Measurements from ENCODE around the gene HOXD1.

Gene HOXD1

DNA sequence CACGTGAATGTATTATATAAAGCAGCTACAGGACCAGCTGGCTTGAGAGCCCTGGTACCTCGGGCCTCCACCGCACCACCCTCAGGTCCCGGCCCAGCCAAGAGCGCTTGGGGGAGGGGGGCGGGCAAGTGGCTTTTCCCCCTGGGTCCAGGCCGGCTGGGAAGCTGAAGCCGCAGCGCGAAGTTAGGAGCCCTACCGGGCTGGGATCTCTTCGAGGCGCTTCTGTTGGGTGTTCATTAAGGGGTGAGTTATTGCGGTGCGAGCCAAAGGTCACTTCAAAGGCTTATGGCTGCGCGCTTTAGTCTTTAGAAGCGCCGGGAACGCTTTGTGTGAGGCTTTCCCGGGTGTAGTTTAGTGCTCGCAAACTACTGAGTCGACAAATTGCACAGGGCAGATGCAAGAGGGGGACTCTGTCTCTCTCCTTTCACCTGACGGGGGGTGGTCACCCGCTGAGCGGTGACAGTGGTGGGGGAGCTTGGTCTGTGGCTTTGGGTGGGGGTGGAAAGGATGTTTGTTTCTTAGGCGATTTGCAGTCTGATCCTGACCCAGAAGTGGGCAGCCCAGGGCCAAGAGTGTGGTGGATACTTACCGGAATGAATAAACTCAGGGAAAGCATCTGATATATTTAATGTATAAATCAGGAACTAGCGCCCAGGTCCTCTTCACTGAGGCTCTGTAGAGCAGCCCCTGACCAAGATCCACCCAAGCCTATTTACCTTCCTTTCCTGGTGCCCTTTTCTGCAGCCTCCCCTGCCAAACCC lies 25.4 kb upstream of the HOXD1 start:
- H3K4me1 ChIP-seq (ENCODE audit: insufficient read depth, low read length) = peaks cover 19% of the 10 kb centered on the region
- H3K27me3 ChIP-seq (ENCODE audit: control insufficient read depth in 1 of 2, insufficient read depth in 2 of 2, low read length in 2 of 2) = peaks cover 4 to 40% of the 10 kb centered on the region in 2 donors
- no peak overlapping the region for H3K9ac ChIP-seq (ENCODE audit: low read length)
- no peaks in the 10 kb centered on the region for H3K36me3 ChIP-seq (ENCODE audit: insufficient read depth, low read length)
- H3K4me3 ChIP-seq (ENCODE audit: low read depth in 1 of 2, low read length in 2 of 2) = no peak overlapping the region
- no peak overlapping the region for H3K27ac ChIP-seq (ENCODE audit: low read depth, low read length)
- no peaks in the 10 kb centered on the region for H3K9me3 ChIP-seq (ENCODE audit: low read length)

DNA sequence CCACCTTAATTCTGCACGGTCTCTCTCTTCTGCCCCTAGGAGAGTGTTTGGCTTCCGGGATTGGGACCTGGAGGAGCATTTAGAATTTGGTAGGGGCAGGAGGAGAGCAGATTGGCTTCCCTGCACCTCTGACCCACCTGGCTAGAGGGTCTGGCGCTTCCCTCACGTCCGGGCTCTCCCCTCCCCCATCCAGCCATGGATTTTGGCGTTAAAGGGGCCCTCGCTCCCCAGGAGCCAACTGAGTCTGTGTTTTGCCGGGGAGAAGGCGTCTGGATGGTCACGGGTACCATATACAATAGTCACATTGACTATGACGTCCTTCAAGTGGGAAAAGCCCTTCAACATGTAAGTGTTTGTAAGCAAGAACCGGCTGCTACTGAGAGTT lies 24.8 kb upstream of the HOXD1 start:
- no peak overlapping the region for H3K27ac ChIP-seq (ENCODE audit: low read depth, low read length)
- peaks cover 0 to 40% of the 10 kb centered on the region in 2 donors for H3K27me3 ChIP-seq (ENCODE audit: control insufficient read depth in 1 of 2, insufficient read depth in 2 of 2, low read length in 2 of 2)

DNA sequence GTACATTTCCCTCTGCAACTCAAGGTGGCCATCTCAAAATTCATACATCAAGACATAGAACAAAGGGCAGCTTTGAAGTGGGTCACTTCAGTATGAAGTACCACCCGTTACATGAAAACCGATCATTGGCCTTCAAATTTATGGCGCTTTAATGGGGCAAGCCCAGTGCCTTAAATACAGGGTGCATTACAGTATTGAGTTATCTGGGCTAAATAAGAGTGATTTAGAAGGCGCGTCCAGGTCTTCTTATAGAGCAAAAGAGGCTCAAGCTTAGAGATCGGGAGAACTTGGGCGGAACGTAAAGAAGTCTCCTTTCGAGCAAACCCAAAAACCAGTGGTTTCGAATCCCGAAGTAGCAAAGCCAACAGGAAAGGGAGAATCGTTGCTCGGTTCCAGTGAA lies 24.3 kb upstream of the HOXD1 start:
- H3K4me1 ChIP-seq (ENCODE audit: insufficient read depth, low read length) = peaks cover 19% of the 10 kb centered on the region
- H3K9me3 ChIP-seq (ENCODE audit: low read length) = no peaks in the 10 kb centered on the region
- no peak overlapping the region for H3K27ac ChIP-seq (ENCODE audit: low read depth, low read length)
- H3K9ac ChIP-seq (ENCODE audit: low read length) = no peak overlapping the region
- peaks cover 0 to 40% of the 10 kb centered on the region in 2 donors for H3K27me3 ChIP-seq (ENCODE audit: control insufficient read depth in 1 of 2, insufficient read depth in 2 of 2, low read length in 2 of 2)
- H3K36me3 ChIP-seq (ENCODE audit: insufficient read depth, low read length) = no peaks in the 10 kb centered on the region
- H3K4me3 ChIP-seq (ENCODE audit: low read depth in 1 of 2, low read length in 2 of 2) = peak overlapping the region in 1 of 2 donors; percentile 12

More for the DNA sequence above, 24.8 kb upstream of the HOXD1 start:
- H3K4me1 ChIP-seq (ENCODE audit: insufficient read depth, low read length) = peaks cover 19% of the 10 kb centered on the region
- no peaks in the 10 kb centered on the region for H3K36me3 ChIP-seq (ENCODE audit: insufficient read depth, low read length)
- no peak overlapping the region for H3K4me3 ChIP-seq (ENCODE audit: low read depth in 1 of 2, low read length in 2 of 2)
- no peaks in the 10 kb centered on the region for H3K9me3 ChIP-seq (ENCODE audit: low read length)
- no peak overlapping the region for H3K9ac ChIP-seq (ENCODE audit: low read length)

DNA sequence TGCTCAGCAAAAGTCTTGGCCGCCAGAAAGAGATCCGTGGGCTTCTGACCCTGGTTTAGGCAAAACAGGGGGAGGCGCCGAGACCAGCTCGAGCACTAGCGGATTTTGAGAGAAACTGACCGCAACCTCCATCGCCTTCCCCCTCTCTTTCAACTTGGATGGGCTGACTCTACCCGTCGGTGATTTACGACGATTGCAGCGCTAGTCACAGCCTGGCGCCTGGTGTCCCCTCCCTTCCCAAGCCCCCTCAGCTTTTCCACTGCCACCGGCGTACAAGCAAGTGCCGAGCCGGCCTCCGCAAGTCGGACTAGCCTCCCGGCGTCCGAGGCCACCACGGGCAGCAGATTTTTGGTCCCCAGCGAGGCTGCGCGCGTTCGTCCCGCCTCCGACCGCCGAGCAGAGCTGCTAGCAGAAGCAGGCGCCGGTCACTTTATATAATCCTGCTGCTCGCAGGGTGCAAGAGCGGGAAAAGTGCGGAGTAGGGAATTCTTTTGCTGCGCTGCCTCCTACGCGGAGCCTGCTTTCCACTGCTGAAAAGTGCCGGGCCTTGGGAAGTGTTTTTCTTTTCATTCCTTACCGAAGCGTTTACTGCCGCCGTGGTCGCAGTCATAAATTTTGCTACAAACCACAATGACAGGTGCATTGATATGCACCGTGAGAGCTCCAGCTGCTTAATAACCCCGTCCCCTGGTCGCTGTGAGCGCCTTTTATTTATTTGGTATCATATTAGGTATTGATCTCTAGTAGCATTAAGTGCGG lies 23.7 kb upstream of the HOXD1 start:
- Histone ChIP-seq H3K27ac (ENCODE audit: low read depth, low read length) (no peak overlapping the region), H3K4me1 (ENCODE audit: insufficient read depth, low read length) (peaks cover 19% of the 10 kb centered on the region), H3K9ac (ENCODE audit: low read length) (no peak overlapping the region), H3K27me3 (ENCODE audit: control insufficient read depth in 1 of 2, insufficient read depth in 2 of 2, low read length in 2 of 2) (peaks cover 0 to 37% of the 10 kb centered on the region in 2 donors), H3K9me3 (ENCODE audit: low read length) (no peaks in the 10 kb centered on the region), H3K4me3 (ENCODE audit: low read depth in 1 of 2, low read length in 2 of 2) (peak overlapping the region in 1 of 2 donors; percentile 12), H3K36me3 (ENCODE audit: insufficient read depth, low read length) (no peaks in the 10 kb centered on the region)

DNA sequence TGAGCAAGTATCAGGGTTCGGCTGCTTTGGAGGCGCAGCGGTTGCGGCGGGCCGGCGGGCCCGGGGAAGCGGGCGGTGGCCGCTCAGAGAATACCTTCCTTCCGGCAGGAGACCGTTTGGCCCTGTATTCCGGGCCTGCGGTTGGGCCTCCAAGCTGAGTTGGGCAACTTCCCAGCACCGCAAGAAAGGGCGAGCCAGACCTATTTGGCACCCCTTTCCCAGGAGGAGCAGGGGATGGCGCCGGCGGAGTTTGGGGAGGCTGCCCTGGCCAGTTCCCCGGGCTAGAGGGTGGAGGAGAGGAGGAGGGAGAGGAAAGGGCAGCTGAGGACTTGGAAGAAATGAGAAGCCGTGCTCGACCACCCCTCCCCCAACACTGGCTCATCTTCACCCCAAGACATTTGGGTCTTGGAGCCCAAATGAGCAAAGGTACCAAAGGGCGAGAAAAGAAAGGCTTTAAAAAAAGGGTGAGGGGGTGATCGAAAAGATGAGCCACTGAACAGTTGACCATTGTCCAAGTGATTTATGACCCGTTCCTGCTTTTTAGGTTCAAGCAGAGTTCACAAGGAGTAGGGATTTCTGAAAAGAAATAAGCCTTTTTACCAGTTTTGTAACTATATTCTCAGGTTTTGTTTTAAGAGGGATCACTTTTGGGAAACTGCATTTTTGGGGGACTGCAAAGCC lies 23.0 kb upstream of the HOXD1 start:
- H3K9me3 ChIP-seq (ENCODE audit: low read length) = no peaks in the 10 kb centered on the region
- H3K27me3 ChIP-seq (ENCODE audit: control insufficient read depth in 1 of 2, insufficient read depth in 2 of 2, low read length in 2 of 2) = peaks cover 0 to 32% of the 10 kb centered on the region in 2 donors
- peak overlapping the region in 1 of 2 donors; percentile 12 for H3K4me3 ChIP-seq (ENCODE audit: low read depth in 1 of 2, low read length in 2 of 2)
- H3K27ac ChIP-seq (ENCODE audit: low read depth, low read length) = no peak overlapping the region
- no peak overlapping the region for H3K9ac ChIP-seq (ENCODE audit: low read length)
- no peaks in the 10 kb centered on the region for H3K36me3 ChIP-seq (ENCODE audit: insufficient read depth, low read length)
- H3K4me1 ChIP-seq (ENCODE audit: insufficient read depth, low read length) = peaks cover 18% of the 10 kb centered on the region

DNA sequence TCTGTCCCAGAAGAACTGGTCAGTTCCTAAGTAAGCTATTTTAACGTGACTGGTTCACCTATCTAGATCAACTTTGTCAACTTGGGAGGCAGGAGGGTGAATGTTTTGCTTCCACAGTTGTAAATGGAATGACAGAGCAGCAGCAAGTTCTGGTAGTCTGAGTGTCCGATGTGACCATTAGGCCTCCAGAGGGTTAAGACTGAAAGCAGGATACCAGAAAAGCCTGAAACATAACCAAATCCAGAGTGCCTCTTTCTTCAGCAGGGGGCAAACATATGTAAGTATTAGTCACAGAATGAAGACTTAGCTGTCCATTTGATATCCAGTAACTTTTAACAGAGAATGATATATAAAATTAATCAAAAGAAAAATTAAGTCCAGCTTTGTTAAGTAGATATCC lies 22.2 kb upstream of the HOXD1 start:
- no peak overlapping the region for H3K4me3 ChIP-seq (ENCODE audit: low read depth in 1 of 2, low read length in 2 of 2)
- H3K27me3 ChIP-seq (ENCODE audit: control insufficient read depth in 1 of 2, insufficient read depth in 2 of 2, low read length in 2 of 2) = peaks cover 0 to 33% of the 10 kb centered on the region in 2 donors
- peaks cover 11% of the 10 kb centered on the region for H3K4me1 ChIP-seq (ENCODE audit: insufficient read depth, low read length)
- H3K9ac ChIP-seq (ENCODE audit: low read length) = no peak overlapping the region
- H3K9me3 ChIP-seq (ENCODE audit: low read length) = no peaks in the 10 kb centered on the region
- H3K27ac ChIP-seq (ENCODE audit: low read depth, low read length) = no peak overlapping the region
- no peaks in the 10 kb centered on the region for H3K36me3 ChIP-seq (ENCODE audit: insufficient read depth, low read length)

DNA sequence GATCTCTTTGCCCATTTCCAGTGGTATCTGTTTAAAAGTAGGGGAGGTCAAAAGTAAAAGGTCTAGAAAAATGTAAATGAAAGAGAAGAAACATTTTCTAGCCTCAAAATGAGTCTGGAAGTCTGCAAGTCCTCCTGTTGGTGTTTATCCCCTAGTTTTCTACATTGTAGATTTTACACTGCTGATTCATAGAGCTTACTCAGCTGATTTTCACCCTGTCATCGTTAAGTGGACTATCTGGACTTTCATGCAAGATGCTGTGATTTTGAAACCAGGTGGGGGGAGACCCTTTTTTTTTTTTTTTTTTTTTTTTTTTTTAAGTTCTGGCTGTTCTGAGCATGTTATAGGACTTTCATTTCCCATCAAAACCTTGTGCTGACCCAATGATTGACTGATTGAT lies 21.1 kb upstream of the HOXD1 start:
- Histone ChIP-seq H3K36me3 (ENCODE audit: insufficient read depth, low read length) (no peaks in the 10 kb centered on the region), H3K27me3 (ENCODE audit: control insufficient read depth in 1 of 2, insufficient read depth in 2 of 2, low read length in 2 of 2) (peaks cover 0 to 38% of the 10 kb centered on the region in 2 donors), H3K4me3 (ENCODE audit: low read depth in 1 of 2, low read length in 2 of 2) (no peak overlapping the region), H3K9ac (ENCODE audit: low read length) (no peak overlapping the region), H3K9me3 (ENCODE audit: low read length) (no peaks in the 10 kb centered on the region), H3K4me1 (ENCODE audit: insufficient read depth, low read length) (peaks cover 6% of the 10 kb centered on the region), H3K27ac (ENCODE audit: low read depth, low read length) (no peak overlapping the region)

DNA sequence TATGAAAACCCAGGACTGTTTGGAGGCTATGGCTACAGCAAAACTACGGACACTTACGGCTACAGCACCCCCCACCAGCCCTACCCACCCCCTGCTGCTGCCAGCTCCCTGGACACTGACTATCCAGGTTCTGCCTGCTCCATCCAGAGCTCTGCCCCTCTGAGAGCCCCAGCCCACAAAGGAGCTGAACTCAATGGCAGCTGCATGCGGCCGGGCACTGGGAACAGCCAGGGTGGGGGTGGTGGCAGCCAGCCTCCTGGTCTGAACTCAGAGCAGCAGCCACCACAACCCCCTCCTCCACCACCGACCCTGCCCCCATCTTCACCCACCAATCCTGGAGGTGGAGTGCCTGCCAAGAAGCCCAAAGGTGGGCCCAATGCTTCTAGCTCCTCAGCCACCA lies 19.3 kb upstream of the HOXD1 start:
- H3K27me3 ChIP-seq (ENCODE audit: control insufficient read depth in 1 of 2, insufficient read depth in 2 of 2, low read length in 2 of 2) = peaks cover 0 to 32% of the 10 kb centered on the region in 2 donors

DNA sequence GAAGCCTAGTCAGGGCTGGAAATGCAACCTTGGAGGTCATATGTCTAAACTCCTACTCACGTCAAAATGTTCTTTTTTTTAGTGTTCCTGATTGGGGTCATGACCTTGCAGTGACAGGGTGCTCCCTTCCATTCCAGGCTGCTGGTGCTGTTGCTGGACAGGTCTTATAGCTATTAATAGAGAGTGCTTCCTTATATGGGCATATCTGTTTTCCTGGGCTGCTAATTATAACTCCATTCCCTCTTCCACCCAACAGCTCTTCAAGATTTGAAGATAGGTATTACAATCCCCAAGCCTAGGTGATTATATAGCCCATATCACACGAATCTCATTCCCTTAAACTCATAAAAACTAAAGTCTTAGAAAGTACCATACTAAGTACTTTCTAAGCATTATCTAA lies 18.8 kb upstream of the HOXD1 start:
- Histone ChIP-seq H3K4me1 (ENCODE audit: insufficient read depth, low read length) (peaks cover 3% of the 10 kb centered on the region), H3K27me3 (ENCODE audit: control insufficient read depth in 1 of 2, insufficient read depth in 2 of 2, low read length in 2 of 2) (peaks cover 0 to 32% of the 10 kb centered on the region in 2 donors), H3K9me3 (ENCODE audit: low read length) (no peaks in the 10 kb centered on the region), H3K4me3 (ENCODE audit: low read depth in 1 of 2, low read length in 2 of 2) (no peak overlapping the region), H3K36me3 (ENCODE audit: insufficient read depth, low read length) (no peaks in the 10 kb centered on the region), H3K9ac (ENCODE audit: low read length) (no peak overlapping the region), H3K27ac (ENCODE audit: low read depth, low read length) (no peak overlapping the region)

More for the DNA sequence above, 19.3 kb upstream of the HOXD1 start:
- H3K9ac ChIP-seq (ENCODE audit: low read length) = no peak overlapping the region
- H3K4me3 ChIP-seq (ENCODE audit: low read depth in 1 of 2, low read length in 2 of 2) = no peak overlapping the region
- no peaks in the 10 kb centered on the region for H3K9me3 ChIP-seq (ENCODE audit: low read length)
- no peaks in the 10 kb centered on the region for H3K36me3 ChIP-seq (ENCODE audit: insufficient read depth, low read length)
- H3K27ac ChIP-seq (ENCODE audit: low read depth, low read length) = no peak overlapping the region
- peaks cover 6% of the 10 kb centered on the region for H3K4me1 ChIP-seq (ENCODE audit: insufficient read depth, low read length)

DNA sequence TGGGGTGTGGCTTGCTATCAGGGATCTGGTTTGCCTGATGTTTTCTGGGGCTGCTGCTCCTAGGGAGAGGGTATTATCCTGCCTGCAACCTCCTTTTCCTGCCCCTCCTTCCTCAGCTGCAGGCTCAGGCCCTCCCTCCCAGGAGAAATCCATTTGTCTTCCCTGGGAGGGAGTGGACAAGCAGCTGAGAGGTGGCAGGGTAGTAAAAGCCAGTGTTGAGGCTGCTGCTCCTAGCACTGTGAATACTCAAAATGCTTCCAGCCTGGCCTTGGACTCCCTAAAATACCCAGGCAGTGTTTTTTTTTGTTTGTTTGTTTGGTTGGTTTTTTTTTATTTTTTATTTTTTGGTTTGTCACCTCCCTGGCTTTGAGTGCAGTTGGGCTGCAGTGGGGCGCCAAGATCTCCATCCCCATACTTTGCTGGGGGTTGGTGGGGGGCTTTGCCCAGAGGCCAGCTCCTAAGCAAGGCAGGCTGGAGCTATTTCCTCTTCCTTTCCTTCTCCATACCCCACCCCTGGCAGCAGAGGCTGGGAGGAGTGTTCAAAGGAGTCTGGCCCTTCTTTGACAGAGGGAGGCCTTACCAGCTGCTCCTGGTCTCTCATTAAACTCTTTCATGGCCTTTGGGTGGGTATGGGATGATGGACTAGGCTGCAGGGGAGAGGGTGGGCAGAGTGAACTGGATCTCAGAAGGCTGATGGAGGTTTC lies 17.7 kb upstream of the HOXD1 start:
- Histone ChIP-seq H3K9me3 (ENCODE audit: low read length) (no peaks in the 10 kb centered on the region), H3K36me3 (ENCODE audit: insufficient read depth, low read length) (no peaks in the 10 kb centered on the region), H3K27ac (ENCODE audit: low read depth, low read length) (no peak overlapping the region), H3K4me1 (ENCODE audit: insufficient read depth, low read length) (peaks cover 7% of the 10 kb centered on the region), H3K9ac (ENCODE audit: low read length) (no peak overlapping the region), H3K27me3 (ENCODE audit: control insufficient read depth in 1 of 2, insufficient read depth in 2 of 2, low read length in 2 of 2) (peaks cover 0 to 38% of the 10 kb centered on the region in 2 donors), H3K4me3 (ENCODE audit: low read depth in 1 of 2, low read length in 2 of 2) (no peak overlapping the region)

All from muscle layer of colon (tissue), 2 donors.